Kidney epithelial cell (primary cell): Measurements from ENCODE around the gene SLC15A4. TPM values are rescaled to one million over a fixed set of nuclear protein-coding genes. Genes with fewer than 3 reads are reported as not detected.

Experiments used
- DNase-seq: peaks from one replicate; pipeline ENCODE4 v3.0.0-alpha.2; 2010; ENCODE audit warnings: low read depth
- H3K27me3 ChIP-seq: 2 replicates; pipeline ENCODE4 v1.6.0; 2011; ENCODE audit warnings: low read length; ENCODE audit not compliant: control insufficient read depth, insufficient read depth
- H3K36me3 ChIP-seq: 2 replicates; pipeline ENCODE4 v1.5.1; 2011; ENCODE audit warnings: low read length; ENCODE audit not compliant: control insufficient read depth, insufficient read depth
- H3K4me3 ChIP-seq: 2 replicates; pipeline ENCODE4 v1.5.1; 2011; ENCODE audit warnings: low read depth, mild to moderate bottlenecking, control low read depth, low read length
- CTCF ChIP-seq: IDR thresholded peaks from 2 replicates; pipeline ENCODE4 v1.5.1; 2011; ENCODE audit warnings: mild to moderate bottlenecking, moderate library complexity, low read length, control low read depth, inconsistent platforms; ENCODE audit not compliant: insufficient read depth, poor library complexity, severe bottlenecking
- total RNA-seq: library from RNA; depleted of rRNA; stranded (reverse); fragments of >200 nt; gene quantifications from 2 replicates; pipeline ENCODE4 v1.2.3, GENCODE V29; 2015

Gene SLC15A4
- total RNA-seq, 1 donor from 2014 or later, result 108 TPM

- DNase-seq, result no peak
- no peak for TF ChIP-seq CTCF
- H3K36me3 ChIP-seq, result no peaks in the 10 kb centered on the region
- no peaks in the 10 kb centered on the region for H3K27me3 ChIP-seq
- no peak overlapping the region for H3K4me3 ChIP-seq
These were observed 37.7 kb upstream of the SLC15A4 start for GRCh38 chr12:128861226-128862016.

DNA sequence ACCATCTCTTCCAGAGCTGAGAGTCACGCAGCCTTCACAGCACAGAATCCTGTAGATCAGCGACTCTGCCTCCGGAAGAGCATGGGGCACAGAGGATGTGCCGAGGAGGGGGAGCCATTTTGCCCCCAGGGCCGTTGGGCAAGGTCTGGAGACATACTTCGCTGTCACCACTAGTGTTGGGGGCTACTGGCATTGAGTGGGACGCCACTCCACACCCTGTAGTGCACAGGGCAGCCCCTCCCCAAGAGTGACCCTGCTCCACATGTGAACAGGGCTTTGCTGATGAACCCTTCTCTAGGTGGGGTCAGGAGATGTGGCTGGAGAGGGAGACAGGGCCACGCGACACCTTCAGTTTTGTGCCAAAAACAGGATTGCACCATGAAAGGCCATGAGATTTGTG is 35.6 kb upstream of the SLC15A4 start:
- Histone ChIP-seq H3K27me3 (peaks cover 2% of the 10 kb centered on the region), H3K4me3 (no peak overlapping the region), H3K36me3 (no peaks in the 10 kb centered on the region)
- no peak for TF ChIP-seq CTCF
- no peak for DNase-seq

DNA sequence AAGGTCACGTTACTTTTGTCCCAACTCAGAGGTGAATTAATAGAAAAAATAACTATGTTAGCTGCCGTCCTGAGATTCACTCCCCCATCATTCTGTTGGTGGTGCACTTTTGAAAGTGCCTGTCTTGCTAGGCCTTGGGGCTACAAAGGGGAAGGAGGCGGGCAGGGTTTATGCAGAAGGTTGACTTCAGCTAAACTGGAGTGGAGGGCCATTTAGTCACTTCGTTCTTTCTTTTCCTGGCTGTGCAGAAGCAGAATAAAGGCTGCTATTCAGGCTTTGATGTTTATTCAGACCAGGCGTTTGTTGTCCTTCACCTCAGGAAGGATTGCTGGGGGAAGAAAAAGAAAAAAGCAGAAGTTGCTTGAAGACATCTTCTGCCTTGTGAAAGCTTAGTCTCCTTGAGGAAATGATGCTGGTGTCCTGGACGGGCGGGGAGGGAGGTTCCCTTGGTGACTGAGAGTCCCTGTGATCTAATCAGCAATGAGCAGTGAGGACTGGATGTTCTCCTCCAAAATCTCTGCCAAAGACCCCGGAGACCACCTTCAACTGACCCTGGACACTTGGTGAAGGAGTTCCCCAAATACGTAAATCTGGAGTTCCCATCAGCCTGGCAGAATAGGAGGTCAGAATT is 33.5 kb upstream of the SLC15A4 start:
- TF ChIP-seq CTCF, result no peak
- no peak overlapping the region for H3K4me3 ChIP-seq
- no peaks in the 10 kb centered on the region for H3K36me3 ChIP-seq
- peaks cover 18% of the 10 kb centered on the region for H3K27me3 ChIP-seq
- no peak for DNase-seq

DNA sequence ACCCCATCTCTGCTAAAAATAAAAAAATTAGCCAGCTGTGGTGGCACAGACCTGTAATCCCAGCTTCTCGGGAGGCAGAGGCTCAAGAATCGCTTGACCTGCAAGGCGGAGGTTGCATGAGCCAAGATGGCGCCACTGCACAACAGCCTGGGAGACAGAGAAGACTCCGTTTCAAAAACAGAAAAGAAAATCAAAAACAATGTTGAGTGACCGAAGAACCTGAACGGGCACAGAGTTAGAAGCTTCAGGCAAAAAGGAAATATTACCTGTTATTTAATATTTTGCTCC is 33.0 kb upstream of the SLC15A4 start:
- no peak overlapping the region for H3K4me3 ChIP-seq
- DNase-seq, result no peak
- H3K36me3 ChIP-seq, result no peaks in the 10 kb centered on the region
- H3K27me3 ChIP-seq, result peaks cover 19% of the 10 kb centered on the region
- no peak for TF ChIP-seq CTCF

- DNase-seq, result no peak
- Histone ChIP-seq H3K4me3 (no peak overlapping the region), H3K36me3 (no peaks in the 10 kb centered on the region), H3K27me3 (peaks cover 19% of the 10 kb centered on the region)
- no peak for TF ChIP-seq CTCF
These were observed 32.5 kb upstream of the SLC15A4 start for GRCh38 chr12:128856035-128856790.
